Measurements from ENCODE around the gene PDCD2. TPM values are rescaled to one million over a fixed set of nuclear protein-coding genes. Genes with fewer than 3 reads are reported as not detected.

Gene PDCD2
- total and polyA plus RNA-seq, 9 of the 15 experiments (the other 6 are each of a cell fraction or from before 2014, with no cell fraction given): 67.3 to 430 (median 318) TPM

- TF ChIP-seq TRIM25 (IDR thresholded peaks at IDR 0.05; ENCODE audit: borderline replicate concordance) (no peak), GATA2 (CRISPR knock-in tag; IDR thresholded peaks at IDR 0.05) (no peak), WHSC1 (IDR thresholded peaks at IDR 0.05; ENCODE audit: low read length) (no peak), BMI1 (IDR thresholded peaks at IDR 0.05; ENCODE audit: low read length) (no peak), DMBX1 (CRISPR knock-in tag; IDR thresholded peaks at IDR 0.05; ENCODE audit: borderline replicate concordance) (no peak), STAT5B (CRISPR knock-in tag; IDR thresholded peaks at IDR 0.05) (no peak), CREM (IDR thresholded peaks at IDR 0.05; ENCODE audit: low read depth) (peak; percentile 94), MBD1 (CRISPR knock-in tag; IDR thresholded peaks at IDR 0.05) (no peak), RBM25 (IDR thresholded peaks at IDR 0.05; ENCODE audit: low read depth, low read length, severe bottlenecking) (no peak), HOMEZ (CRISPR knock-in tag; IDR thresholded peaks at IDR 0.05) (0 out of 2 replicates have a peak, but pooled peaks have one; percentile 69), ZNF263 (CRISPR knock-in tag; IDR thresholded peaks at IDR 0.05; ENCODE audit: borderline replicate concordance) (0 out of 2 replicates have a peak, but pooled peaks have one; percentile 17), ZNF699 (CRISPR knock-in tag; IDR thresholded peaks at IDR 0.05; ENCODE audit: insufficient replicate concordance) (no peak), USF2 (CRISPR knock-in tag; IDR thresholded peaks at IDR 0.05) (no peak), ELK1 (CRISPR knock-in tag; IDR thresholded peaks at IDR 0.05) (no peak), CEBPG (CRISPR knock-in tag; IDR thresholded peaks at IDR 0.05) (no peak), CEBPG (tag; conservative IDR thresholded peaks at IDR 0.05 in 1 of 2, IDR thresholded peaks at IDR 0.05 in 1 of 2) (no peak), HDAC1 (IDR thresholded peaks at IDR 0.05) (peak in 1 of 2 experiments; percentile 84; a peak in 2 of 4 replicates), SMARCC2 (IDR thresholded peaks at IDR 0.05; ENCODE audit: low read depth) (no peak), NCOA4 (IDR thresholded peaks at IDR 0.05; ENCODE audit: partially characterized antibody) (no peak), ZNF324 (CRISPR knock-in tag; IDR thresholded peaks at IDR 0.05) (no peak), RBFOX2 (IDR thresholded peaks at IDR 0.05; ENCODE audit: low read depth, low read length) (peak; percentile 97)
Observed at GRCh38 chr6:170584181-170584953, at the start of gene PDCD2 (continued).

Measured in K562 (cell line).